Loucy (cell line): ENCODE results near the gene SLC36A2.

Experiments
- H2AFZ ChIP-seq: fragments of 200-600 bp; sonication (generic); 2 replicates; pipeline ENCODE4 v1.6.0; 2016; ENCODE audit warnings: antibody characterized with exemption, mild to moderate bottlenecking, low read length, moderate library complexity
- H3F3A ChIP-seq: fragments of 200-600 bp; 2 replicates; pipeline ENCODE4 v1.6.0; 2016; ENCODE audit warnings: antibody characterized with exemption, low read depth, mild to moderate bottlenecking
- H3K27me3 ChIP-seq: fragments of 200-600 bp; sonication (generic); 2 replicates; pipeline ENCODE4 v1.6.1; 2014; ENCODE audit warnings: low read length, mild to moderate bottlenecking; ENCODE audit not compliant: insufficient read depth, poor library complexity, severe bottlenecking
- H3K36me3 ChIP-seq: fragments of 200-600 bp; sonication (generic); 2 replicates; pipeline ENCODE4 v1.6.1; 2016; ENCODE audit warnings: low read length; ENCODE audit not compliant: insufficient read depth
- H3K4me1 ChIP-seq: fragments of 200-600 bp; sonication (generic); 2 replicates; pipeline ENCODE4 v1.5.1; 2014; ENCODE audit warnings: low read length, mild to moderate bottlenecking; ENCODE audit not compliant: insufficient read depth, poor library complexity, severe bottlenecking
- H3K4me2 ChIP-seq: fragments of 200-600 bp; sonication (generic); 2 replicates; pipeline ENCODE4 v1.6.0; 2014; ENCODE audit warnings: antibody characterized with exemption, low read length, low read depth, mild to moderate bottlenecking; ENCODE audit not compliant: poor library complexity, severe bottlenecking
- H3K4me3 ChIP-seq: fragments of 200-600 bp; sonication (generic); 2 replicates; pipeline ENCODE4 v1.5.1; 2014; ENCODE audit warnings: low read length, mild to moderate bottlenecking, mixed read lengths; ENCODE audit not compliant: poor library complexity, severe bottlenecking
- H3K79me2 ChIP-seq: fragments of 200-600 bp; sonication (generic); 2 replicates; pipeline ENCODE4 v1.6.1; 2014; ENCODE audit warnings: low read length; ENCODE audit not compliant: insufficient read depth
- H3K9ac ChIP-seq: fragments of 200-600 bp; sonication (generic); 2 replicates; pipeline ENCODE4 v1.6.0; 2014; ENCODE audit warnings: mild to moderate bottlenecking, low read depth, low read length, moderate library complexity; ENCODE audit not compliant: poor library complexity, severe bottlenecking
- H3K9me2 ChIP-seq: fragments of 200-600 bp; sonication (generic); replicated peaks from 2 replicates; pipeline ENCODE4 v1.6.1; 2016; ENCODE audit warnings: low read depth, low read length, mixed read lengths
- H3K9me3 ChIP-seq: fragments of 200-600 bp; sonication (generic); 2 replicates; pipeline ENCODE4 v1.6.1; 2014; ENCODE audit warnings: mild to moderate bottlenecking, antibody characterized with exemption, low read length, low read depth; ENCODE audit not compliant: insufficient read depth
- H4K20me1 ChIP-seq: fragments of 200-600 bp; sonication (generic); 2 replicates; pipeline ENCODE4 v1.6.0; 2014; ENCODE audit warnings: antibody characterized with exemption, low read length, mild to moderate bottlenecking; ENCODE audit not compliant: insufficient read depth, poor library complexity, severe bottlenecking
- CTCF ChIP-seq: fragments of 200-600 bp; sonication (generic); conservative IDR thresholded peaks from 2 replicates; pipeline ENCODE4 v1.5.1; 2014; ENCODE audit warnings: mild to moderate bottlenecking, antibody characterized with exemption, low read length
- EZH2phosphoT487 ChIP-seq: fragments of 200-600 bp; IDR thresholded peaks from 2 replicates; pipeline ENCODE4 v1.6.1; 2018; ENCODE audit warnings: antibody characterized with exemption, mild to moderate bottlenecking, moderate library complexity, borderline replicate concordance

SLC36A2 gene

DNA sequence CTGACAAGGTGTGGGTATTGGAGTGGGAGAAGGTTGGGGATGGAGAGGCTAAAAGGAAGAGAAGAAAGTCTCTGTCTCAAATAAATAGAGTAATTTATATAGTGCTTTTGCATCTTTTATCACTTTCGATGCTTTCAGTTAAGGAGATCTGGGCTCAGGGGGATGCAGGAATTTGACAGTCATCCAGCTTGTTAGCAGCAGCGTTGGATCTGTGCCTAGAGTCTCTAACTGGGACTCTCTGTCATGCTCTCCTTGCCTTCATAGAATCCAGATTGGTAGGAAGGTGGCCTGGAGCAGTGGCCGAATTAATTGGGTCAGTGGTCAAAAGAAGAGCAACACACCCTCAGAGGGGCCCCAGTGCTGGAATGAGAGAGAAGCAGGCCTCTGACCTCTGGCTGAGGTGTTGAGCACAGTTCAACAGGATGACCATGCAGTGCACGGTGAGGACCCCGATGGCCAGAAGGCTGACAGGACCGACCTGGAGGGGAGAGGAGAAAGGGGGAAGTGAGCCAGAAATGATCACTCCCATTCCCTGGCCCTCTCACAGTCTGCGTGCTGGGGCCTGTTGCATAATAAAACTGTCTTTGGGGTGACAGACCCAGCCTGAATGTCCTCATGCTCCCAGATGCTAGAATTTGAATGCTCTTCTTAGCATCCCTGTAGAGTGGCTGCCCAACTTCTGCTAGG lies 51.4 kb downstream of the SLC36A2 start:
- Histone ChIP-seq H3K79me2 (no peaks in the 10 kb centered on the region), H3K9me2 (no peaks in the 10 kb centered on the region), H2AFZ (no peak overlapping the region), H3K4me3 (no peak overlapping the region), H3K36me3 (no peaks in the 10 kb centered on the region), H3K4me2 (no peak overlapping the region), H3K9ac (no peak overlapping the region), H3K4me1 (no peaks in the 10 kb centered on the region), H3K27me3 (no peaks in the 10 kb centered on the region), H3K9me3 (no peaks in the 10 kb centered on the region), H3F3A (no peaks in the 10 kb centered on the region), H4K20me1 (no peaks in the 10 kb centered on the region)
- TF ChIP-seq EZH2phosphoT487 (no peak), CTCF (no peak)

DNA sequence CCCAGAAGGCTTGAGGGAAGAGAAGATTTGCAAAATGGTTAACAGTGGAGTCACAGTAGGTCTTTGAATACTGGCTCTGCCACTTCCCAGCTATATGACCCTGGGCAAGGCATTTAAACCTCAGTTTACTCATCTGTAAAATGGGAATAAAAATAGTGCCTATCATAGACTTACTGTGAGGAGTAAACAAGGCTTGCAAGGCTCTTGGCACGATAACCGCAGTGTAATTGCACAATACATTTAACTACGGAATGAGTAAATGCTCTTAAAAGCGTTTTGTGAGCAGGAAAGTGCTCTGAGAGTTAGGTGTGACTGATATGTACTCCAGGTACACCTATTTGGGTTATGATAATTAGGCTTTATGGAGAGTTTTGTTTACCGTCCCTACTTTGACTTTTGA lies 52.2 kb downstream of the SLC36A2 start:
- Histone ChIP-seq H3K36me3 (no peaks in the 10 kb centered on the region), H3K4me2 (no peak overlapping the region), H3K4me3 (no peak overlapping the region), H3F3A (no peaks in the 10 kb centered on the region), H3K9me2 (no peaks in the 10 kb centered on the region), H4K20me1 (no peaks in the 10 kb centered on the region), H3K9me3 (no peaks in the 10 kb centered on the region), H3K79me2 (no peaks in the 10 kb centered on the region), H2AFZ (no peak overlapping the region), H3K27me3 (no peaks in the 10 kb centered on the region), H3K4me1 (no peaks in the 10 kb centered on the region), H3K9ac (no peak overlapping the region)
- TF ChIP-seq EZH2phosphoT487 = no peak
- no peak for TF ChIP-seq CTCF

GRCh38 chr5:151293624-151294023 lies 53.7 kb downstream of the SLC36A2 start:
- Histone ChIP-seq H3F3A (no peaks in the 10 kb centered on the region), H3K4me2 (no peak overlapping the region), H3K79me2 (no peaks in the 10 kb centered on the region), H3K9ac (no peak overlapping the region), H3K9me2 (no peaks in the 10 kb centered on the region), H3K27me3 (no peaks in the 10 kb centered on the region), H3K4me3 (no peak overlapping the region), H4K20me1 (no peaks in the 10 kb centered on the region), H3K36me3 (no peaks in the 10 kb centered on the region), H3K9me3 (no peaks in the 10 kb centered on the region), H2AFZ (no peak overlapping the region), H3K4me1 (no peaks in the 10 kb centered on the region)
- TF ChIP-seq EZH2phosphoT487 = no peak
- TF ChIP-seq CTCF = no peak
